Measurements from ENCODE around the gene NPR1.
"Not testable (repeated sequence)": the region's sequence is repeated elsewhere in the genome, so short reads cannot be mapped to it uniquely, and the experiment has no call there.

NPR1 gene

GRCh38 chr1:153682730-153683129 lies 4.2 kb downstream of the NPR1 start:
- DNase-seq (ENCODE audit: low read depth), result no peak

GRCh38 chr1:153683854-153684253 lies 5.4 kb downstream of the NPR1 start:
- DNase-seq (ENCODE audit: low read depth), result no peak

- DNase-seq (ENCODE audit: low read depth), result no peak
Observed at GRCh38 chr1:153684892-153685291, 6.4 kb downstream of the NPR1 start.

GRCh38 chr1:153685544-153686340 lies 7.3 kb downstream of the NPR1 start:
- no peak for DNase-seq (ENCODE audit: low read depth)

GRCh38 chr1:153687346-153688125 lies 9.0 kb downstream of the NPR1 start:
- DNase-seq (ENCODE audit: low read depth), result no peak

- DNase-seq (ENCODE audit: low read depth), result no peak
Observed at GRCh38 chr1:153688276-153688675, 9.8 kb downstream of the NPR1 start.

GRCh38 chr1:153688736-153689328 lies 10.3 kb downstream of the NPR1 start:
- DNase-seq (ENCODE audit: low read depth), result no peak

- no peak for DNase-seq (ENCODE audit: low read depth)
Observed at GRCh38 chr1:153693466-153693865, 15.0 kb downstream of the NPR1 start.

- DNase-seq (ENCODE audit: low read depth), result no peak
Observed at GRCh38 chr1:153696741-153697140, 18.3 kb downstream of the NPR1 start.

- no peak for DNase-seq (ENCODE audit: low read depth)
Observed at GRCh38 chr1:153697191-153698019, 18.9 kb downstream of the NPR1 start.

GRCh38 chr1:153698020-153698922 lies 19.8 kb downstream of the NPR1 start:
- DNase-seq (ENCODE audit: low read depth), result no peak

- no peak for DNase-seq (ENCODE audit: low read depth)
Observed at GRCh38 chr1:153698923-153699714, 20.6 kb downstream of the NPR1 start.

GRCh38 chr1:153699768-153700167 lies 21.3 kb downstream of the NPR1 start:
- no peak for DNase-seq (ENCODE audit: low read depth)

GRCh38 chr1:153705484-153705883 lies 27.0 kb downstream of the NPR1 start:
- DNase-seq (ENCODE audit: low read depth), result no peak

GRCh38 chr1:153711026-153711425 lies 32.5 kb downstream of the NPR1 start:
- DNase-seq (ENCODE audit: low read depth), result no peak

GRCh38 chr1:153716211-153716610 lies 37.7 kb downstream of the NPR1 start:
- DNase-seq (ENCODE audit: low read depth), result not testable (repeated sequence)

GRCh38 chr1:153717330-153717729 lies 38.8 kb downstream of the NPR1 start:
- no peak for DNase-seq (ENCODE audit: low read depth)

- DNase-seq (ENCODE audit: low read depth), result no peak
Observed at GRCh38 chr1:153723687-153724086, 45.2 kb downstream of the NPR1 start.

- DNase-seq (ENCODE audit: low read depth), result not testable (repeated sequence)
Observed at GRCh38 chr1:153724634-153725033, 46.1 kb downstream of the NPR1 start.

Data from activated T-cell treated with anti-CD3 and anti-CD28 coated beads for 48 hours (primary cell).